K562 (cell line): ENCODE results near the gene GJA9. TPM values are rescaled to one million over a fixed set of nuclear protein-coding genes. Genes with fewer than 3 reads are reported as not detected.
"Not testable (repeated sequence)": the region's sequence is repeated elsewhere in the genome, so short reads cannot be mapped to it uniquely, and the experiment has no call there.

Experiments used
- ATAC-seq: fragments of 200-7000 bp; cut with Tn5 transposase; 3 replicates; pipeline ENCODE4 v1.9.1; 2020; ENCODE audit warnings: moderate library complexity
- BruUV-seq: library from RNA; stranded (reverse); fragments of 400-500 nt; replicated peaks from 2 replicates; lab custom pipeline; 2021; lab: Mats Ljungman, UMichigan
- CTCF ChIA-PET: fragments of 300-600 bp; formaldehyde crosslinking; extraction: SDS; loops from one replicate; lab custom pipeline; 2021; ENCODE audit warnings: low intra/inter-chr PET ratio; lab: Yijun Ruan, JAX
- POLR2A ChIA-PET: fragments of 300-600, 350-650 bp; sonication (Branson Sonifier 250); formaldehyde crosslinking; extraction: SDS; loops from one replicate; lab custom pipeline; 2021; ENCODE audit warnings: antibody characterized with exemption, inconsistent platforms; lab: Yijun Ruan, JAX
- DNase-seq, 4 experiments: peaks; one replicate each; pipeline versions ENCODE4 v3.0.0 to v3.0.0-alpha.2; 2011 to 2018; ENCODE audit warnings: low spot score in 3 of 4, mixed read lengths in 3 of 4; ENCODE audit errors: extremely low read depth in 1 of 4
- FAIRE-seq: peaks from 2 replicates; lab custom pipeline; 2011; peaks lifted over from hg19 to GRCh38; lab: Jason Lieb, UNC
- H2AFZ ChIP-seq: 2 replicates; pipeline ENCODE4 v1.6.0; 2011; ENCODE audit warnings: low read depth, low read length, control low read depth, inconsistent platforms
- H3K27ac ChIP-seq: fragments of 200-600 bp; 3 replicates; pipeline ENCODE4 v1.8.0; 2011; ENCODE audit warnings: low read depth, mild to moderate bottlenecking, control low read depth, inconsistent platforms, low read length, moderate library complexity, mixed read lengths; ENCODE audit errors: extremely low read depth
- H3K27me3 ChIP-seq, 2 experiments: fragments of 300-600 bp in 1 of 2; 2 replicates in 1 of 2; 3 replicates in 1 of 2; pipeline versions ENCODE4 v1.6.0 to v1.8.0; 2011; ENCODE audit warnings: inconsistent platforms in 2 of 2, low read length in 2 of 2, mild to moderate bottlenecking in 1 of 2, mixed read lengths in 1 of 2, moderate library complexity in 1 of 2; ENCODE audit not compliant: control insufficient read depth in 2 of 2, insufficient read depth in 2 of 2
- H3K36me3 ChIP-seq: fragments of 300-600 bp; 3 replicates; pipeline ENCODE4 v1.8.0; 2011; ENCODE audit warnings: mild to moderate bottlenecking, low read length, inconsistent platforms; ENCODE audit not compliant: control insufficient read depth, insufficient read depth
- H3K4me1 ChIP-seq, 2 experiments: fragments of 200-600 bp in 1 of 2; replicated peaks in 1 of 2; 2 replicates in 1 of 2; 3 replicates in 1 of 2; pipeline versions ENCODE4 v1.5.1 to v1.8.0; 2011; ENCODE audit warnings: inconsistent platforms in 2 of 2, low read length in 2 of 2, mild to moderate bottlenecking in 1 of 2, mixed read lengths in 1 of 2, moderate library complexity in 1 of 2; ENCODE audit not compliant: control insufficient read depth in 2 of 2, insufficient read depth in 2 of 2
- H3K4me2 ChIP-seq: 2 replicates; pipeline ENCODE4 v1.6.1; 2011; ENCODE audit warnings: low read length, control low read depth, inconsistent platforms, mixed read lengths; ENCODE audit not compliant: insufficient read depth
- H3K4me3 ChIP-seq: fragments of 200-600 bp; sonication (generic), shearing (Covaris generic); 2 replicates; pipeline ENCODE4 v1.5.1; 2016; ENCODE audit warnings: control low read depth, inconsistent platforms
- H3K79me2 ChIP-seq: fragments of 200-600 bp; 3 replicates; pipeline ENCODE4 v1.8.0; 2011; ENCODE audit warnings: low read length, inconsistent platforms; ENCODE audit not compliant: control insufficient read depth, insufficient read depth
- H3K9ac ChIP-seq, 2 experiments: 2 replicates each; pipeline versions ENCODE4 v1.6.0 to v1.6.1; 2011; ENCODE audit warnings: low read depth in 2 of 2, low read length in 2 of 2, control low read depth in 1 of 2, inconsistent platforms in 1 of 2, mild to moderate bottlenecking in 1 of 2, mixed read lengths in 1 of 2; ENCODE audit not compliant: insufficient read depth in 1 of 2
- H3K9me1 ChIP-seq: one replicate; pipeline ENCODE4 v1.6.0; 2011; ENCODE audit warnings: inconsistent platforms, mild to moderate bottlenecking, low read length, moderate library complexity; ENCODE audit not compliant: control insufficient read depth, insufficient read depth
- H3K9me3 ChIP-seq: replicated peaks from 2 replicates; pipeline ENCODE4 v1.5.1; 2011; ENCODE audit warnings: low read depth, low read length, inconsistent platforms; ENCODE audit not compliant: control insufficient read depth, insufficient read depth
- H4K20me1 ChIP-seq: replicated peaks from 2 replicates; pipeline ENCODE4 v1.6.1; 2011; ENCODE audit warnings: low read length, inconsistent platforms, mixed read lengths; ENCODE audit not compliant: control insufficient read depth, insufficient read depth
- CSDE1 ChIP-seq, 2 experiments: fragments of 450-650 bp; IDR thresholded peaks; 2 replicates each; pipeline ENCODE4 v1.6.1; 2016; ENCODE audit warnings: mild to moderate bottlenecking in 1 of 2
- GATAD2B ChIP-seq: fragments of 450-650 bp; IDR thresholded peaks from 2 replicates; pipeline ENCODE4 v1.6.1; 2017; ENCODE audit warnings: mild to moderate bottlenecking, borderline replicate concordance
- HNRNPLL ChIP-seq: fragments of 200-400 bp; formaldehyde crosslinking; IDR thresholded peaks from 2 replicates; pipeline ENCODE4 v1.6.1; 2017; ENCODE audit warnings: low read length, low read depth, mild to moderate bottlenecking; ENCODE audit not compliant: poor library complexity, severe bottlenecking
- MITF ChIP-seq: IDR thresholded peaks from 2 replicates; pipeline ENCODE4 v1.6.1; 2014; ENCODE audit warnings: antibody characterized with exemption
- TFE3 ChIP-seq: fragments of 450-650 bp; formaldehyde crosslinking; IDR thresholded peaks from 2 replicates; pipeline ENCODE4 v1.4.0; 2020; ENCODE audit warnings: mild to moderate bottlenecking, mixed read lengths
- ZNF146 ChIP-seq: IDR thresholded peaks from one replicate; pipeline ENCODE4 v1.6.1; 2018; ENCODE audit warnings: missing compliant biosample characterization; ENCODE audit not compliant: unreplicated experiment
- ZNF174 ChIP-seq: fragments of 250-450 bp; sonication (Bioruptor Pico); IDR thresholded peaks from 2 replicates; pipeline ENCODE4 v1.4.0; 2020; ENCODE audit warnings: mild to moderate bottlenecking
- ZNF395 ChIP-seq: fragments of 200-800 bp; sonication (Bioruptor generic); IDR thresholded peaks from 2 replicates; pipeline ENCODE4 v1.6.1; 2017; ENCODE audit warnings: missing genetic modification characterization, missing compliant biosample characterization
- WGBS: fragments of 100-300 bp; shearing (Covaris generic); methylation state at CpG from one replicate; pipeline ENCODE4 v1.1.6; 2016; ENCODE audit warnings: low coverage, mixed read lengths; ENCODE audit not compliant: insufficient coverage; ENCODE audit errors: missing lambda C conversion rate; 5-methylcytosine and 5-hydroxymethylcytosine counted together
- in situ Hi-C: fragments of 300-500 bp; cut with MboI; formaldehyde crosslinking; loops from 4 replicates; pipeline ENCODE4 v1.15.0; 2018; ENCODE audit warnings: inconsistent platforms, mixed read lengths
- intact Hi-C: fragments of 100-400 bp; cut with micrococcal nuclease; formaldehyde crosslinking; loops from 2 replicates; pipeline ENCODE4 v1.14.2; 2022
- polyA plus RNA-seq, 8 experiments: library from polyadenylated mRNA; depleted of rRNA in 4 of 8; stranded (reverse) in 5 of 8; unstranded in 3 of 8; fragments of >200 nt; fragmentation: Nextera tagmentation in 2 of 8; fragmentation: Illumina TruSeq in 1 of 8; extraction: Ambion mirVana in 2 of 8; extraction: Trizol in 1 of 8; gene quantifications; 2 replicates each; pipeline versions ENCODE4 v1.2.1 to v1.2.3, GENCODE V29; 2011 to 2014; ENCODE audit warnings: inconsistent platforms in 1 of 8, missing spikeins in 1 of 8
- total RNA-seq, 7 experiments: library from RNA; depleted of rRNA in 6 of 7; stranded (reverse); fragments of >200 nt in 6 of 7; fragmentation: Illumina TruSeq in 2 of 7; extraction: Trizol in 2 of 7; gene quantifications; 2 replicates each; pipeline versions ENCODE4 v1.2.1 to v1.2.3, GENCODE V29; 2011 to 2021; ENCODE audit warnings: low replicate concordance in 1 of 7

GJA9 gene
- total and polyA plus RNA-seq, 9 of the 15 experiments (the other 6 are each of a cell fraction or from before 2014, with no cell fraction given), result not detected

- H3K36me3 ChIP-seq, result peaks cover 45% of the 10 kb centered on the region; the same call in 2 of the 3 replicates
- 93% methylated on average over 3 of the region's 3 CpGs for WGBS
- BruUV-seq, in situ Hi-C loops, H3K27me3 ChIP-seq, CTCF ChIA-PET, DNase-seq, H3K4me1 ChIP-seq, H3K9me3 ChIP-seq, FAIRE-seq, H3K79me2 ChIP-seq, H3K9ac ChIP-seq, H4K20me1 ChIP-seq, H3K27ac ChIP-seq, ATAC-seq, H2AFZ ChIP-seq, H3K4me3 ChIP-seq, H3K9me1 ChIP-seq, H3K4me2 ChIP-seq: not testable (repeated sequence)
- intact Hi-C loops, result loop anchor here (5.0 kb wide), 1 partner anchor 247 kb away; no protein-coding TSS in a partner anchor
- POLR2A ChIA-PET, result interaction anchor here (1.1 to 4.2 kb wide), 2 partner anchors 13 to 547 kb away, joined by 3 to 22 read pairs; partner anchors contain the start of gene RRAGC
- TF ChIP-seq ZNF146, result peak; percentile 77
Observed at GRCh38 chr1:38845088-38845487, 36.3 kb downstream of the GJA9 start.

GRCh38 chr1:38840281-38840680 lies 41.1 kb downstream of the GJA9 start:
- intact Hi-C loops (no loop called here), in situ Hi-C loops (no loop called here)
- Histone ChIP-seq H4K20me1 (no peaks in the 10 kb centered on the region), H3K27me3 (no peaks in the 10 kb centered on the region), H3K36me3 (peaks cover 30% of the 10 kb centered on the region; the same call in 2 of the 3 replicates), H3K4me2 (no peak overlapping the region), H3K9me3 (no peaks in the 10 kb centered on the region), H2AFZ (no peak overlapping the region), H3K4me3 (no peak overlapping the region), H3K4me1 (no peaks in the 10 kb centered on the region), H3K9me1 (no peaks in the 10 kb centered on the region), H3K79me2 (no peaks in the 10 kb centered on the region), H3K27ac (no peak overlapping the region), H3K9ac (no peak overlapping the region)
- WGBS, result 26% methylated on average over 2 of the region's 2 CpGs
- TF ChIP-seq ZNF174, result no peak
- no peak for TF ChIP-seq GATAD2B
- no peak for TF ChIP-seq HNRNPLL
- TF ChIP-seq CSDE1 (IDR thresholded peaks at IDR 0.05), result no peak
- TF ChIP-seq MITF, result no peak
- TF ChIP-seq ZNF395, result no peak
- no peak for TF ChIP-seq TFE3 (CRISPR knock-in tag)
- CTCF ChIA-PET, result no interaction called here
- ATAC-seq (no peak), FAIRE-seq (no peak), DNase-seq (no peak)
- no TSS peak for BruUV-seq
- POLR2A ChIA-PET, result interaction anchor here (1.2 kb wide), 1 partner anchor 15 kb away, joined by 3 read pairs; no protein-coding TSS in a partner anchor
